HepG2 (cell line): ENCODE data around the gene NTPCR. TPM values are rescaled to one million over a fixed set of nuclear protein-coding genes. Genes with fewer than 3 reads are reported as not detected.

Experiments
- ATAC-seq: fragments of 200-7000 bp; cut with Tn5 transposase; 3 replicates; pipeline ENCODE4 v1.9.1; 2020; ENCODE audit warnings: mild to moderate bottlenecking, moderate library complexity
- BruUV-seq: library from RNA; stranded (reverse); fragments of 400-500 nt; replicated peaks from 2 replicates; lab custom pipeline; 2021; lab: Mats Ljungman, UMichigan
- CTCF ChIA-PET: fragments of 300-600 bp; formaldehyde crosslinking; extraction: SDS; loops from one replicate; lab custom pipeline; 2021; ENCODE audit warnings: low total read pairs, inconsistent platforms, low intra/inter-chr PET ratio; lab: Yijun Ruan, JAX
- POLR2A ChIA-PET: fragments of 350-600 bp; sonication (Branson Sonifier 250); formaldehyde crosslinking; loops from one replicate; lab custom pipeline; 2020; ENCODE audit warnings: antibody characterized with exemption, inconsistent platforms; lab: Yijun Ruan, JAX
- DNase-seq: peaks from one replicate; pipeline ENCODE4 v3.0.0-alpha.2; 2015; ENCODE audit warnings: low spot score
- FAIRE-seq: peaks from 3 replicates; lab custom pipeline; 2011; peaks lifted over from hg19 to GRCh38; lab: Jason Lieb, UNC
- H2AFZ ChIP-seq: one replicate; pipeline ENCODE4 v1.6.1; 2011; ENCODE audit warnings: low read length, inconsistent platforms
- H3K27ac ChIP-seq: fragments of 300-600 bp; 3 replicates; pipeline ENCODE4 v1.8.0; 2011; ENCODE audit warnings: mixed run types, mild to moderate bottlenecking, mixed read lengths, low read length, inconsistent platforms; ENCODE audit not compliant: insufficient read depth; ENCODE audit errors: extremely low read length
- H3K27me3 ChIP-seq, 2 experiments: fragments of 200-600 bp in 1 of 2; 2 replicates in 1 of 2; 3 replicates in 1 of 2; pipeline versions ENCODE4 v1.6.0 to v1.8.0; 2011; ENCODE audit warnings: low read length in 2 of 2, mild to moderate bottlenecking in 2 of 2, moderate library complexity in 2 of 2, inconsistent platforms in 1 of 2; ENCODE audit not compliant: insufficient read depth in 2 of 2, control insufficient read depth in 1 of 2
- H3K36me3 ChIP-seq, 2 experiments: fragments of 200-600 bp in 1 of 2; replicated peaks in 1 of 2; 2 replicates in 1 of 2; 3 replicates in 1 of 2; pipeline versions ENCODE4 v1.5.1 to v1.8.0; 2011; ENCODE audit warnings: low read length in 2 of 2, inconsistent platforms in 1 of 2; ENCODE audit not compliant: insufficient read depth in 2 of 2, control insufficient read depth in 1 of 2
- H3K4me1 ChIP-seq: 2 replicates; pipeline ENCODE4 v1.5.1; 2012; ENCODE audit warnings: low read length, inconsistent platforms; ENCODE audit not compliant: insufficient read depth
- H3K4me2 ChIP-seq: 2 replicates; pipeline ENCODE4 v1.6.0; 2011; ENCODE audit warnings: low read depth, low read length, inconsistent platforms
- H3K4me3 ChIP-seq, 3 experiments: fragments of 200-600 bp in 1 of 3; sonication (generic), shearing (Covaris generic) in 1 of 3; replicated peaks in 1 of 3; 2 replicates each; pipeline ENCODE4 v1.5.1; 2011 to 2016; ENCODE audit warnings: low read length in 3 of 3, inconsistent platforms in 2 of 3, low read depth in 2 of 3, mild to moderate bottlenecking in 2 of 3, control low read depth in 1 of 3, mixed read lengths in 1 of 3; ENCODE audit not compliant: insufficient read depth in 1 of 3
- H3K79me2 ChIP-seq: one replicate; pipeline ENCODE4 v1.6.1; 2011; ENCODE audit warnings: low read length, inconsistent platforms; ENCODE audit not compliant: insufficient read depth
- H3K9ac ChIP-seq: 2 replicates; pipeline ENCODE4 v1.6.0; 2011; ENCODE audit warnings: mild to moderate bottlenecking, low read depth, low read length, inconsistent platforms; ENCODE audit not compliant: insufficient read depth
- H3K9me3 ChIP-seq: 2 replicates; pipeline ENCODE4 v1.5.1; 2012; ENCODE audit warnings: mild to moderate bottlenecking, low read length
- H4K20me1 ChIP-seq: 2 replicates; pipeline ENCODE4 v1.6.0; 2011; ENCODE audit warnings: inconsistent platforms, mild to moderate bottlenecking, low read length, moderate library complexity; ENCODE audit not compliant: insufficient read depth
- MLXIP ChIP-seq: sonication (generic); formaldehyde crosslinking; IDR thresholded peaks from 2 replicates; pipeline ENCODE4 v1.9.0; 2021; ENCODE audit warnings: missing genetic modification reagents, borderline replicate concordance
- PHF8 ChIP-seq: sonication (generic); formaldehyde crosslinking; IDR thresholded peaks from 2 replicates; pipeline ENCODE4 v1.5.0; 2020; ENCODE audit warnings: missing genetic modification reagents
- USF2 ChIP-seq, 2 experiments: sonication (generic) in 1 of 2; formaldehyde crosslinking in 1 of 2; IDR thresholded peaks; 2 replicates each; pipeline versions ENCODE4 v1.5.1 to v1.6.1; 2011 to 2020; ENCODE audit warnings: borderline replicate concordance in 1 of 2, low read depth in 1 of 2, low read length in 1 of 2, mild to moderate bottlenecking in 1 of 2, missing genetic modification reagents in 1 of 2, moderate library complexity in 1 of 2
- ZNF713 ChIP-seq: sonication (generic); formaldehyde crosslinking; IDR thresholded peaks from 2 replicates; pipeline ENCODE4 v1.4.0; 2020; ENCODE audit warnings: mild to moderate bottlenecking, missing genetic modification reagents
- ZNF781 ChIP-seq: sonication (generic); formaldehyde crosslinking; IDR thresholded peaks from 2 replicates; pipeline ENCODE4 v1.5.1; 2020; ENCODE audit warnings: borderline replicate concordance, mild to moderate bottlenecking, missing genetic modification reagents; ENCODE audit errors: not compliant biosample characterization
- WGBS: methylation state at CpG from one replicate; pipeline ENCODE4 v1.1.6; 2017; ENCODE audit warnings: low lambda C conversion rate; 5-methylcytosine and 5-hydroxymethylcytosine counted together
- in situ Hi-C: cut with HindIII; loops from 2 replicates; pipeline ENCODE4 v1.10.0; 2017; ENCODE audit warnings: low pct_unique_long_range_greater_than_20kb; ENCODE audit not compliant: extremely low pct_ligation_motif_present
- intact Hi-C: fragments of 100-400 bp; cut with micrococcal nuclease; formaldehyde crosslinking; loops from one replicate; pipeline ENCODE4 v1.10.0; 2022; ENCODE audit not compliant: unreplicated experiment
- polyA plus RNA-seq, 8 experiments: library from polyadenylated mRNA; depleted of rRNA in 3 of 8; stranded (reverse) in 7 of 8; unstranded in 1 of 8; fragments of >200 nt; fragmentation: Illumina TruSeq in 4 of 8; extraction: Trizol in 4 of 8; gene quantifications; 2 replicates each; pipeline versions ENCODE4 v1.2.1 to v1.2.3, GENCODE V29; 2011 to 2016; ENCODE audit warnings: low read depth in 4 of 8, missing spikeins in 1 of 8, mixed read lengths in 1 of 8; ENCODE audit not compliant: insufficient read depth in 1 of 8
- total RNA-seq, 5 experiments: library from RNA; depleted of rRNA; stranded (reverse); fragments of >200 nt; fragmentation: Illumina TruSeq; extraction: Trizol; gene quantifications; 2 replicates each; pipeline ENCODE4 v1.2.3, GENCODE V29; 2016; ENCODE audit warnings: low read depth in 1 of 5

Gene NTPCR
- total and polyA plus RNA-seq, 2 of the 13 experiments (the other 11 are each of a cell fraction or from before 2014, with no cell fraction given), result 11.7 to 47.0 TPM

DNA sequence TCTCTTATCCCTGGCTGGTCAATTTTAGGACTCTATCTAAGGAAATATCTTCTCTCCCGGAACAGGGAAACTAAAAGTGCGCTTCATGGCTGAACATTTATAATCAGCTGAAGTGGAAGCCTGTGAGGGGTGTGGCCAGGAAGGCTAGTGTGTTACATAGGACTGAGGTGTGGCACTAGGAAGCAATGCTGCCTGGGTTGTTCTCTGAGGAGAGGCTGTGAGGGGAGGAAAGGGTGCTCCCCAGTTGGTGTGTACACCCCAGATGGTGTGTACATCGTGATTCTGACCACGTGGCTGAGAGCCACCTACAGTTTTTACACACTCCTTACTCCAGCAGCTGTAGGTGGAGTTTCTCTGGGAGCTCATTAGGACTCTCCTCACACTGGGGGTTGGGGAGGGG is 16.3 kb downstream of the NTPCR start:
- TF ChIP-seq PHF8 (CRISPR knock-in tag) (no peak), ZNF713 (CRISPR knock-in tag) (no peak), ZNF781 (CRISPR knock-in tag) (no peak)
- in situ Hi-C loops, result loop anchor here (25.0 kb wide), 1 partner anchor 1104 kb away; no protein-coding TSS in a partner anchor
- ATAC-seq (no peak), DNase-seq (no peak), FAIRE-seq (no peak)
- no peaks in the 10 kb centered on the region for H3K27me3 ChIP-seq
- no peak overlapping the region for H3K27ac ChIP-seq
- ChIA-PET CTCF (no interaction called here), POLR2A (no interaction called here)
- no peak overlapping the region for H3K9ac ChIP-seq
- no peaks in the 10 kb centered on the region for H3K79me2 ChIP-seq
- no peaks in the 10 kb centered on the region for H3K4me1 ChIP-seq
- WGBS, result 99% methylated on average over 4 of the region's 4 CpGs
- no peak overlapping the region for H3K4me3 ChIP-seq
- no peak overlapping the region for H3K4me2 ChIP-seq
- H2AFZ ChIP-seq, result no peak overlapping the region
- H3K36me3 ChIP-seq, result peaks cover 10 to 60% of the 10 kb centered on the region in 2 experiments
- no peaks in the 10 kb centered on the region for H3K9me3 ChIP-seq
- no TSS peak for BruUV-seq
- no peaks in the 10 kb centered on the region for H4K20me1 ChIP-seq
- intact Hi-C loops, result no loop called here

- ChIA-PET POLR2A (no interaction called here), CTCF (no interaction called here)
- Histone ChIP-seq H3K27me3 (no peaks in the 10 kb centered on the region), H3K27ac (no peak overlapping the region), H4K20me1 (no peaks in the 10 kb centered on the region), H3K9me3 (peaks cover 9% of the 10 kb centered on the region; the same call in 1 of the 2 replicates), H2AFZ (no peak overlapping the region), H3K4me2 (no peak overlapping the region), H3K4me1 (no peaks in the 10 kb centered on the region), H3K9ac (no peak overlapping the region), H3K4me3 (no peak overlapping the region), H3K36me3 (peaks cover 14 to 67% of the 10 kb centered on the region in 2 experiments), H3K79me2 (no peaks in the 10 kb centered on the region)
- FAIRE-seq (no peak), DNase-seq (no peak), ATAC-seq (no peak)
- intact Hi-C loops (no loop called here), in situ Hi-C loops (loop anchor here (25.0 kb wide), 1 partner anchor 1106 kb away; no protein-coding TSS in a partner anchor)
- WGBS, result 98% methylated on average over 4 of the region's 5 CpGs
- no TSS peak for BruUV-seq
- TF ChIP-seq USF2 (IDR thresholded peaks at IDR 0.05; ENCODE audit: low read depth, low read length) (no peak), USF2 (CRISPR knock-in tag; IDR thresholded peaks at IDR 0.05; ENCODE audit: borderline replicate concordance) (no peak), MLXIP (CRISPR knock-in tag) (no peak)
Observed at GRCh38 chr1:232968391-232968790, 18.0 kb downstream of the NTPCR start.
